OCI-LY3 (cell line): ENCODE results near the gene RBM33.
"Not testable (repeated sequence)": the region's sequence is repeated elsewhere in the genome, so short reads cannot be mapped to it uniquely, and the experiment has no call there.

Source experiments
- H2AFZ ChIP-seq: fragments of 200-600, 300-600 bp; shearing (Covaris generic); 2 replicates; pipeline ENCODE4 v1.6.0; 2014; ENCODE audit warnings: antibody characterized with exemption, low read depth, low read length
- H3K27ac ChIP-seq: fragments of 200-600, 300-600 bp; sonication (generic); 2 replicates; pipeline ENCODE4 v1.5.1; 2014; ENCODE audit warnings: mild to moderate bottlenecking, low read length, moderate library complexity, mixed read lengths
- H3K27me3 ChIP-seq: fragments of 200-600, 300-600 bp; sonication (generic); 2 replicates; pipeline ENCODE4 v1.6.1; 2014; ENCODE audit warnings: low read depth, low read length, mixed read lengths
- H3K36me3 ChIP-seq: fragments of 200-600, 300-600 bp; sonication (generic); replicated peaks from 2 replicates; pipeline ENCODE3; 2014; ENCODE audit warnings: low read depth, low read length, mixed read lengths
- H3K4me1 ChIP-seq: fragments of 300-600, 200-600 bp; sonication (generic); 2 replicates; pipeline ENCODE4 v1.6.1; 2014; ENCODE audit warnings: low read length, mixed read lengths
- H3K4me2 ChIP-seq: fragments of 200-600, 300-600 bp; sonication (generic); 2 replicates; pipeline ENCODE4 v1.6.1; 2014; ENCODE audit warnings: low read length, mixed read lengths
- H3K4me3 ChIP-seq: fragments of 300-600, 200-600 bp; sonication (generic); 2 replicates; pipeline ENCODE4 v1.5.1; 2014; ENCODE audit warnings: antibody characterized with exemption, mild to moderate bottlenecking, low read length, moderate library complexity
- H3K79me2 ChIP-seq: fragments of 300-600, 200-600 bp; shearing (Covaris generic); 2 replicates; pipeline ENCODE4 v1.6.1; 2014; ENCODE audit warnings: mild to moderate bottlenecking, low read length, mixed read lengths
- H3K9ac ChIP-seq: fragments of 300-600, 200-600 bp; shearing (Covaris generic); 2 replicates; pipeline ENCODE4 v1.6.0; 2014; ENCODE audit warnings: mild to moderate bottlenecking, low read length, moderate library complexity
- H3K9me3 ChIP-seq: fragments of 200-600, 300-600 bp; shearing (Covaris generic); 2 replicates; pipeline ENCODE4 v1.6.1; 2014; ENCODE audit warnings: low read length, mixed read lengths; ENCODE audit not compliant: insufficient read depth
- H4K20me1 ChIP-seq: fragments of 200-600, 300-600 bp; sonication (generic); 2 replicates; pipeline ENCODE4 v1.6.1; 2016; ENCODE audit warnings: low read length, mixed read lengths; ENCODE audit not compliant: insufficient read depth
- EZH2phosphoT487 ChIP-seq: fragments of 200-600 bp; shearing (Covaris generic); IDR thresholded peaks from 2 replicates; pipeline ENCODE4 v1.6.1; 2018; ENCODE audit warnings: antibody characterized with exemption, mixed run types, low read depth
- TF ChIP-seq, protein P1 (sequence below): fragments of 200-600, 300-600 bp; sonication (generic); IDR thresholded peaks from 2 replicates; pipeline ENCODE4 v1.5.1; 2014; ENCODE audit warnings: antibody characterized with exemption, low read length, low read depth

Gene RBM33

DNA sequence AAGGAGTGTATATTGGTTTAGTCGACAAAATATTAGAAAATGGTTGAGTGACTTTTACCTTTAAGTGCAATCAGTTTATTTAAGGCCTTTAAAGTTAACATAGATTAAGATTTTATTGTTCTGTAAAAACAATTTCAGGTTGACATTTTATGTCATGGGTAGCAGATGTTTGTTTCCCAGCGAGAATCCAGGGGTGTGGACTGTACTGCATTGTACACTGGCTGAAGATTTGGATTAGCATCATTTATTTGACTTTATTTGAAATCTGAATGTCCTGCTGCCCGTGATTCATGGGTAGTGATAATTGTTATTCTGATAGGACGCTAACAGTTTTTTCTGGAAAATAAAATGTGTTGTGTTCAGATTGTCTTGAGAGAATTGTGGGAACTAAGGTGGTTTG, 39.3 kb downstream of the RBM33 start:
- no peaks in the 10 kb centered on the region for H3K27me3 ChIP-seq
- no peaks in the 10 kb centered on the region for H3K9me3 ChIP-seq
- H4K20me1 ChIP-seq, result peaks cover 63% of the 10 kb centered on the region
- TF ChIP-seq EZH2phosphoT487, result no peak
- TF ChIP-seq, protein P1, sequence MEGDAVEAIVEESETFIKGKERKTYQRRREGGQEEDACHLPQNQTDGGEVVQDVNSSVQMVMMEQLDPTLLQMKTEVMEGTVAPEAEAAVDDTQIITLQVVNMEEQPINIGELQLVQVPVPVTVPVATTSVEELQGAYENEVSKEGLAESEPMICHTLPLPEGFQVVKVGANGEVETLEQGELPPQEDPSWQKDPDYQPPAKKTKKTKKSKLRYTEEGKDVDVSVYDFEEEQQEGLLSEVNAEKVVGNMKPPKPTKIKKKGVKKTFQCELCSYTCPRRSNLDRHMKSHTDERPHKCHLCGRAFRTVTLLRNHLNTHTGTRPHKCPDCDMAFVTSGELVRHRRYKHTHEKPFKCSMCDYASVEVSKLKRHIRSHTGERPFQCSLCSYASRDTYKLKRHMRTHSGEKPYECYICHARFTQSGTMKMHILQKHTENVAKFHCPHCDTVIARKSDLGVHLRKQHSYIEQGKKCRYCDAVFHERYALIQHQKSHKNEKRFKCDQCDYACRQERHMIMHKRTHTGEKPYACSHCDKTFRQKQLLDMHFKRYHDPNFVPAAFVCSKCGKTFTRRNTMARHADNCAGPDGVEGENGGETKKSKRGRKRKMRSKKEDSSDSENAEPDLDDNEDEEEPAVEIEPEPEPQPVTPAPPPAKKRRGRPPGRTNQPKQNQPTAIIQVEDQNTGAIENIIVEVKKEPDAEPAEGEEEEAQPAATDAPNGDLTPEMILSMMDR, result no peak
- H3K79me2 ChIP-seq, result peaks cover 58% of the 10 kb centered on the region
- H3K36me3 ChIP-seq, result peaks cover 48% of the 10 kb centered on the region
- no peak overlapping the region for H3K27ac ChIP-seq
- H3K9ac ChIP-seq, result no peak overlapping the region
- peaks cover 12% of the 10 kb centered on the region for H3K4me1 ChIP-seq
- H3K4me3 ChIP-seq, result no peak overlapping the region
- no peak overlapping the region for H3K4me2 ChIP-seq
- no peak overlapping the region for H2AFZ ChIP-seq

DNA sequence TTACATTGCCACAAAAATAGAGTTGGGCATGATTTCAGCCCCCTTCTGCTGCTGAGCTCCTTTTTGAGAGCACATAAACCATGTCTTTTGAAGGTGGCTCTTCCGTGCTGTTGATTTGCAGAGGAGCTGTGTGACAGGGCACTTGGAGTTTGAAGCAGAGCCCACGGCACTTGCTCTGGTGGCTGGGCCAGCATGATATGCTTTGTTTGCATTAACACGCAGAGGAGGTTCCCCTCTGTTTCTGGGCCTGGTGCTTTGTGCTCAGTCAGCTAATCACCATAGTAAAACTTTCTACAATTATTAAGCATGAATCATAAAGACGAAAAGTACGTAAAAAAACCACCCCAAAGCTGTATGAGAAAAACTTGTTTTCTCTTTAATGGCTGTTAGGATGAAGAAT, 40.1 kb downstream of the RBM33 start:
- H3K36me3 ChIP-seq, result peaks cover 44% of the 10 kb centered on the region
- no peak overlapping the region for H3K4me2 ChIP-seq
- H3K27ac ChIP-seq, result no peak overlapping the region
- H3K4me1 ChIP-seq, result peaks cover 12% of the 10 kb centered on the region
- no peaks in the 10 kb centered on the region for H3K27me3 ChIP-seq
- no peak overlapping the region for H3K4me3 ChIP-seq
- H2AFZ ChIP-seq, result no peak overlapping the region
- no peaks in the 10 kb centered on the region for H3K9me3 ChIP-seq
- H3K79me2 ChIP-seq, result peaks cover 58% of the 10 kb centered on the region
- H4K20me1 ChIP-seq, result peaks cover 63% of the 10 kb centered on the region
- TF ChIP-seq, protein P1, result no peak
- no peak for TF ChIP-seq EZH2phosphoT487
- no peak overlapping the region for H3K9ac ChIP-seq

DNA sequence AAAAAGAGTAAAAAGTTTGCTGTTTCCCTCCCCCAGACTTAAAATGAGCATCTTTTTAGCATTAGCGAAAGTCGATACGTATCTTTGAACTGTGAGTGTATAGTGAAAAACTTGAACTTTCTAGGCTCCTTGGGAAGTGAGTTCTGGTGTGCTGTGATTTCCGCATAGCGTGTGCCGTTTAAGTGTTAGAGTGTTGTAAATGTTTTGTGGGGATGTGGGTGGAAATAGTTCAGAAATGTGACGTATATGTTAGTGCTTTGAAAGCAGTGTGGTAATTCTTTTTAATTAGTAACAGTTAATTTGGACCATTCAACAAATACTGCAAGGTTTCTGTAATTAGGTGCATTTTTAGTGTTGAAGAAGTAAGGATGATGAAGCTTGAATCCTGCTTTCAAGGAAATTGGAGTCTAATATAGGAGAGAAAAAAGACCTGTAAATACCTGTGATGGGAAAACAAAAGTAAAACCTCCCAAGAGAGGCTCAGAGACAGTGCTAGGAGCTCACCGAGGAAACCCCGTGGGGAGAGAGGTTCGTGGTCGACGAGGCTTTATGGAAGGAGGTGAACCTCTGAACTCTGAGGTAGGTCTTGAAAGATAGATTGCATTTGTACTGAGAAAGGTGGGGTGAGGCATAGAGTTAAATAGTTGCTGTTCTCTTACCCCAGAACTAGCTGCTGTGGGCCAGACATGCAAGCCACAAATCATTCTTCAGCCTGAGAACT, 40.8 kb downstream of the RBM33 start:
- no peak overlapping the region for H3K4me2 ChIP-seq
- no peak for TF ChIP-seq EZH2phosphoT487
- TF ChIP-seq, protein P1, result no peak
- no peak overlapping the region for H3K27ac ChIP-seq
- H3K36me3 ChIP-seq, result peaks cover 41% of the 10 kb centered on the region
- H3K79me2 ChIP-seq, result peaks cover 58% of the 10 kb centered on the region
- H3K27me3 ChIP-seq, result no peaks in the 10 kb centered on the region
- peaks cover 12% of the 10 kb centered on the region for H3K4me1 ChIP-seq
- H3K9ac ChIP-seq, result no peak overlapping the region
- no peak overlapping the region for H3K4me3 ChIP-seq
- H2AFZ ChIP-seq, result no peak overlapping the region
- H4K20me1 ChIP-seq, result peaks cover 60% of the 10 kb centered on the region
- H3K9me3 ChIP-seq, result no peaks in the 10 kb centered on the region

DNA sequence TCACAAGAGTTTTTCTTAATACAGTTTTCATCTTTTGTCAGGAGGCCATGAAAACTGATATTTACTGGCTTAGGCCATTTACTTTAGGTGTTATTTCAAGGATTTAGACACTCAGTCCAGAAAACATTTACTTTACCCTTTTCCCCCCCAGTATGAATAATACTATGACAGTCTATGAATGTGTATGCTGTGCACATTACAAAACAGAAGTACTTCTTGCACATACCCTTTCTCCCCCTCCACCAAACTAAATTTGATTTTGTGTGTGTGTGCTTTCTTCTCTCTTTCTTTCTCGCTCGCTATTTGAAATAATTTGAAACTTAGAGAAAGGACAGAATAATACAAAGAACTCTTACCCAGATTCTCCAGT, 41.3 kb downstream of the RBM33 start:
- no peak overlapping the region for H3K4me3 ChIP-seq
- H3K36me3 ChIP-seq, result peaks cover 36% of the 10 kb centered on the region
- H3K79me2 ChIP-seq, result peaks cover 55% of the 10 kb centered on the region
- H4K20me1 ChIP-seq, result peaks cover 54% of the 10 kb centered on the region
- H3K9me3 ChIP-seq, result no peaks in the 10 kb centered on the region
- peaks cover 12% of the 10 kb centered on the region for H3K4me1 ChIP-seq
- H3K27ac ChIP-seq, result no peak overlapping the region
- no peaks in the 10 kb centered on the region for H3K27me3 ChIP-seq
- no peak overlapping the region for H2AFZ ChIP-seq
- TF ChIP-seq EZH2phosphoT487, result no peak
- TF ChIP-seq, protein P1, result no peak
- H3K4me2 ChIP-seq, result no peak overlapping the region
- H3K9ac ChIP-seq, result no peak overlapping the region

DNA sequence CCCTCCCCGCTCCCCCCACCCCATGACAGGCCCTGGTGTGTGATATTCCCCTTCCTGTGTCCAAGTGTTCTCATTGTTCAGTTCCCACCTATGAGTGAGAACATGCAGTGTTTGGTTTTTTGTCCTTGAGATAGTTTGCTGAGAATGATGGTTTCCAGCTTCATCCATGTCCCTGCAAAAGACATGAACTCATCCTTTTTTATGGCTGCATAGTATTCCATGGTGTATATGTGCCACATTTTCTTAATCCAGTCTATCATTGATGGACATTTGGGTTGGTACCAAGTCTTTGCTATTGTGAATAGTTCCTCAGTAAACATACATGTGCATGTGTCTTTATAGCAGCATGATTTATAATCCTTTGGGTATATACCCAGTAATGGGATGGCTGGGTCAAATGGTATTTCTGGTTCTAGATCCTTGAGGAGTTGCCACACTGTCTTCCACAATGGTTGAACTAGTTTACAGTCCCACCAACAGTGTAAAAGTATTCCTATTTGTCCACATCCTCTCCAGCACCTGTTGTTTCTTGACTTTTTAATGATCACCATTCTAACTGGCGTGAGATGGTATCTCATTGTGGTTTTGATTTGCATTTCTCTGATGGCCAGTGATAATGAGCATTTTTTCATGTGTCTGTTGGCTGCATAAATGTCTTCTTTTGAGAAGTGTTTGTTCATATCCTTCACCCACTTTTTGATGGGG, 42.3 kb downstream of the RBM33 start:
- not testable (repeated sequence) for H3K9ac ChIP-seq, H3K27ac ChIP-seq, H2AFZ ChIP-seq, H3K9me3 ChIP-seq, H3K4me1 ChIP-seq, H3K27me3 ChIP-seq, H3K4me3 ChIP-seq, H3K4me2 ChIP-seq
- Histone ChIP-seq H3K79me2 (peaks cover 53% of the 10 kb centered on the region), H4K20me1 (peaks cover 48% of the 10 kb centered on the region), H3K36me3 (peaks cover 29% of the 10 kb centered on the region)

DNA sequence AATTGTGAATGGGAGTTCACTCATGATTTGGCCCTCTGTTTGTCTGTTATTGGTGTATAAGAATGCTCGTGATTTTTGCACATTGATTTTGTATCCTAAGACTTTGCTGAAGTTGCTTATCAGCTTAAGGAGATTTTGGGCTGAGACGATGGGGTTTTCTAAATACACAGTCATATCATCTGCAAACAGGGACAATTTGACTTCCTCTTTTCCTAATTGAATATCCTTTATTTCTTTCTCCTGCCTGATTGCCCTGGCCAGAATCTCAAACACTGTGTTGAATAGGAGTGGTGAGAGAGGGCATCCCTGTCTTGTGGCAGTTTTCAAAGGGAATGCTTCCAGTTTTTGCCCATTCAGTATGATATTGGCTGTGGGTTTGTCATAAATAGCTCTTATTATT, 43.8 kb downstream of the RBM33 start:
- H3K4me1 ChIP-seq, H3K27ac ChIP-seq, H3K27me3 ChIP-seq, H3K4me2 ChIP-seq, H3K9ac ChIP-seq, H2AFZ ChIP-seq, H3K9me3 ChIP-seq, H3K4me3 ChIP-seq: not testable (repeated sequence)
- peaks cover 45% of the 10 kb centered on the region for H4K20me1 ChIP-seq
- H3K36me3 ChIP-seq, result peaks cover 17% of the 10 kb centered on the region
- peaks cover 54% of the 10 kb centered on the region for H3K79me2 ChIP-seq
